IMR-90 (cell line): ENCODE measurements around the gene CHST6. TPM values are rescaled to one million over a fixed set of nuclear protein-coding genes. Genes with fewer than 3 reads are reported as not detected.

Experiments
- ATAC-seq: fragments of 200-7000 bp; cut with Tn5 transposase; 2 replicates; pipeline ENCODE4 v1.9.1; 2020; ENCODE audit warnings: low read depth, mild to moderate bottlenecking, moderate library complexity
- BruUV-seq: library from RNA; stranded (reverse); fragments of 400-500 nt; replicated peaks from 2 replicates; lab custom pipeline; 2021; lab: Mats Ljungman, UMichigan
- CTCF ChIA-PET: fragments of 300-600 bp; formaldehyde crosslinking; extraction: SDS; loops from one replicate; lab custom pipeline; 2021; ENCODE audit warnings: antibody characterized with exemption; lab: Yijun Ruan, JAX
- POLR2A ChIA-PET: fragments of 300-600 bp; sonication (Branson Sonifier 250); formaldehyde crosslinking; loops from one replicate; lab custom pipeline; 2022; ENCODE audit warnings: antibody characterized with exemption; ENCODE audit not compliant: unreplicated experiment; lab: Charles Lee
- DNase-seq: peaks from one replicate; pipeline ENCODE4 v3.0.0; 2013
- H2AFZ ChIP-seq: replicated peaks from 2 replicates; pipeline ENCODE3; 2013; ENCODE audit warnings: low read length, mild to moderate bottlenecking; ENCODE audit not compliant: poor library complexity
- H2AK5ac ChIP-seq: 2 replicates; pipeline ENCODE4 v1.6.1; 2013; ENCODE audit warnings: low read depth, low read length, inconsistent platforms
- H2AK9ac ChIP-seq: replicated peaks from 2 replicates; pipeline ENCODE3; 2013; ENCODE audit warnings: mild to moderate bottlenecking, low read depth, low read length, moderate library complexity; ENCODE audit not compliant: poor library complexity
- H2BK120ac ChIP-seq: 2 replicates; pipeline ENCODE4 v1.6.1; 2013; ENCODE audit warnings: low read depth, low read length, inconsistent platforms
- H2BK15ac ChIP-seq: 3 replicates; pipeline ENCODE4 v1.6.1; 2013; ENCODE audit warnings: low read depth, low read length, inconsistent platforms
- H2BK20ac ChIP-seq: 2 replicates; pipeline ENCODE4 v1.6.1; 2013; ENCODE audit warnings: low read depth, mild to moderate bottlenecking, inconsistent platforms, low read length, moderate library complexity
- H2BK5ac ChIP-seq: 2 replicates; pipeline ENCODE4 v1.6.1; 2013; ENCODE audit warnings: mild to moderate bottlenecking, low read depth, low read length, inconsistent platforms; ENCODE audit not compliant: poor library complexity, severe bottlenecking
- H3K14ac ChIP-seq: replicated peaks from 2 replicates; pipeline ENCODE4 v1.6.1; 2013; ENCODE audit warnings: low read depth, low read length, inconsistent platforms
- H3K18ac ChIP-seq: 2 replicates; pipeline ENCODE4 v1.6.1; 2013; ENCODE audit warnings: low read depth, low read length, control low read depth
- H3K23ac ChIP-seq: 2 replicates; pipeline ENCODE4 v1.6.1; 2013; ENCODE audit warnings: low read depth, low read length, inconsistent platforms
- H3K27ac ChIP-seq: 2 replicates; pipeline ENCODE4 v1.5.1; 2013; ENCODE audit warnings: mild to moderate bottlenecking, control low read depth, low read length; ENCODE audit not compliant: insufficient read depth
- H3K27me3 ChIP-seq: 2 replicates; pipeline ENCODE4 v1.6.1; 2013; ENCODE audit warnings: low read length; ENCODE audit not compliant: control insufficient read depth, insufficient read depth
- H3K36me3 ChIP-seq: 2 replicates; pipeline ENCODE4 v1.6.1; 2013; ENCODE audit warnings: low read length, mixed read lengths; ENCODE audit not compliant: control insufficient read depth, insufficient read depth
- H3K4ac ChIP-seq: 2 replicates; pipeline ENCODE4 v1.6.1; 2013; ENCODE audit warnings: low read depth, low read length, inconsistent platforms
- H3K4me1 ChIP-seq: 2 replicates; pipeline ENCODE4 v1.6.1; 2013; ENCODE audit warnings: low read length, mixed read lengths; ENCODE audit not compliant: control insufficient read depth, insufficient read depth
- H3K4me2 ChIP-seq: 2 replicates; pipeline ENCODE4 v1.6.1; 2013; ENCODE audit warnings: low read depth, mild to moderate bottlenecking, control low read depth, low read length, moderate library complexity
- H3K4me3 ChIP-seq: 2 replicates; pipeline ENCODE4 v1.5.1; 2013; ENCODE audit warnings: low read depth, mild to moderate bottlenecking, control low read depth, low read length, moderate library complexity; ENCODE audit not compliant: insufficient read depth
- H3K56ac ChIP-seq: 2 replicates; pipeline ENCODE4 v1.6.1; 2013; ENCODE audit warnings: low read length, inconsistent platforms; ENCODE audit not compliant: insufficient read depth; ENCODE audit errors: extremely low read depth
- H3K79me1 ChIP-seq, 2 experiments: 2 replicates each; pipeline ENCODE4 v1.6.1; 2013; ENCODE audit warnings: low read length in 2 of 2, inconsistent platforms in 1 of 2, low read depth in 1 of 2
- H3K9ac ChIP-seq: 2 replicates; pipeline ENCODE4 v1.6.1; 2013; ENCODE audit warnings: low read depth, low read length, control low read depth
- H3K9me1 ChIP-seq: 2 replicates; pipeline ENCODE4 v1.6.1; 2013; ENCODE audit warnings: low read length, inconsistent platforms; ENCODE audit not compliant: insufficient read depth
- H3K9me3 ChIP-seq: 2 replicates; pipeline ENCODE4 v1.6.1; 2013; ENCODE audit warnings: low read length; ENCODE audit not compliant: control insufficient read depth, insufficient read depth
- H4K20me1 ChIP-seq: 2 replicates; pipeline ENCODE4 v1.6.1; 2013; ENCODE audit warnings: low read length, inconsistent platforms; ENCODE audit not compliant: insufficient read depth
- H4K5ac ChIP-seq: 2 replicates; pipeline ENCODE4 v1.6.1; 2013; ENCODE audit warnings: mild to moderate bottlenecking, low read depth, low read length, control low read depth
- H4K8ac ChIP-seq, 2 experiments: 2 replicates each; pipeline ENCODE4 v1.6.1; 2013; ENCODE audit warnings: low read depth in 2 of 2, low read length in 2 of 2, control low read depth in 1 of 2, inconsistent platforms in 1 of 2
- H4K91ac ChIP-seq: 2 replicates; pipeline ENCODE4 v1.6.1; 2013; ENCODE audit warnings: low read depth, low read length, inconsistent platforms; ENCODE audit not compliant: insufficient read depth
- BHLHE40 ChIP-seq: fragments of 150-350 bp; IDR thresholded peaks from 2 replicates; pipeline ENCODE4 v1.6.1; 2016; ENCODE audit warnings: mild to moderate bottlenecking, low read depth, low read length
- CHD1 ChIP-seq: IDR thresholded peaks from 2 replicates; pipeline ENCODE4 v1.6.1; 2012; ENCODE audit warnings: low read depth, low read length, improper control_type of control experiment
- FOS ChIP-seq: fragments of 150-350 bp; IDR thresholded peaks from 2 replicates; pipeline ENCODE4 v1.6.1; 2016; ENCODE audit warnings: low read depth, low read length
- MAFK ChIP-seq: IDR thresholded peaks from 2 replicates; pipeline ENCODE4 v1.6.1; 2012; ENCODE audit warnings: low read depth, low read length, improper control_type of control experiment
- MAZ ChIP-seq: IDR thresholded peaks from 2 replicates; pipeline ENCODE4 v1.6.1; 2012; ENCODE audit warnings: low read depth, mild to moderate bottlenecking, low read length, improper control_type of control experiment, moderate library complexity, borderline replicate concordance
- NFE2L2 ChIP-seq: fragments of 150-350 bp; IDR thresholded peaks from 2 replicates; pipeline ENCODE4 v1.6.1; 2016; ENCODE audit warnings: low read depth, mild to moderate bottlenecking, low read length
- RCOR1 ChIP-seq: IDR thresholded peaks from 2 replicates; pipeline ENCODE4 v1.6.1; 2012; ENCODE audit warnings: mild to moderate bottlenecking, low read length, improper control_type of control experiment; ENCODE audit not compliant: insufficient replicate concordance
- RFX5 ChIP-seq: IDR thresholded peaks from 2 replicates; pipeline ENCODE4 v1.8.0; 2012; ENCODE audit warnings: low read depth, mild to moderate bottlenecking, low read length, moderate library complexity
- SMC3 ChIP-seq: fragments of 150-350 bp; IDR thresholded peaks from 2 replicates; pipeline ENCODE4 v1.6.1; 2016; ENCODE audit warnings: low read depth, mild to moderate bottlenecking, antibody characterized with exemption, low read length, moderate library complexity
- WGBS, 2 experiments: methylation state at CpG; one replicate each; pipeline versions ENCODE4 v1.1.5 to v1.1.7; 2013; ENCODE audit warnings: missing lambda C conversion rate in 2 of 2; ENCODE audit not compliant: insufficient read length in 1 of 2; ENCODE audit errors: extremely low coverage in 2 of 2; 5-methylcytosine and 5-hydroxymethylcytosine counted together
- dilution Hi-C: fragments of 300-500 bp; cut with HindIII; formaldehyde crosslinking; loops from one replicate; pipeline ENCODE4 v1.14.3; 2018; ENCODE audit warnings: low sequenced_read_pairs; ENCODE audit not compliant: unreplicated experiment
- in situ Hi-C: fragments of 300-500 bp; cut with MboI; formaldehyde crosslinking; loops from 3 replicates; pipeline ENCODE4 v1.14.3; 2019; ENCODE audit warnings: low sequenced_read_pairs, inconsistent platforms, mixed read lengths
- intact Hi-C: fragments of 100-400 bp; cut with micrococcal nuclease; formaldehyde crosslinking; loops from 2 replicates; pipeline ENCODE4 v1.10.0; 2022
- polyA plus RNA-seq, 3 experiments: library from polyadenylated mRNA; depleted of rRNA; stranded (reverse); fragments of >200 nt; gene quantifications; 2 replicates each; pipeline ENCODE4 v1.2.3, GENCODE V29; 2012; ENCODE audit warnings: low replicate concordance in 1 of 3
- total RNA-seq: library from RNA; depleted of rRNA; stranded (reverse); fragments of >200 nt; gene quantifications from 2 replicates; pipeline ENCODE4 v1.2.3, GENCODE V29; 2012
- TF ChIP-seq, protein P1 (sequence below): conservative IDR thresholded peaks from 2 replicates; pipeline ENCODE4 v1.5.1; 2012; ENCODE audit warnings: mild to moderate bottlenecking, low read depth, low read length, improper control_type of control experiment
- TF ChIP-seq, protein P2 (sequence below): fragments of 150-350 bp; IDR thresholded peaks from 2 replicates; pipeline ENCODE4 v1.6.1; 2017; ENCODE audit warnings: mild to moderate bottlenecking, antibody characterized with exemption, low read length, low read depth

The CHST6 gene
- total and polyA plus RNA-seq, 2 of the 4 experiments (the other 2 are of a cell fraction), result under 0.01 to 0.12 TPM

DNA sequence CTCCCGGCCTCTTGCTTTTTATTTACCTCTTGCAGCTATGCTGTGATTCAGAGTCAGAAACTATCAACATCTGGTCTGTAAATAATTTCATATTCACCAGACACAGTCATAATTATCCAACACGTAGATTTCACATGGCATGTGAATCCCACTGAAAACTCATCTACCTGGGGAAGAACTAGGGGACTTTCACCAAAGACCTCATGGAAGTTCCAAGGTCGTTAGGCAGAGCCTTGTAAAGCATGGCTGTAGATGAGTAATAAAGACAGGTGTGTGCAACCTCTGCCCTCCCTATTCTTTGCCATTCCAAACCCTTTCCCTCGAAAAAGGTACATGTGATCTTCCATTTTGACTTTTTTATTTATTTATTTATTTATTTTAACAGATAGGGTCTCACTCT, 42.5 kb upstream of the CHST6 start:
- Histone ChIP-seq H4K5ac (no peak overlapping the region), H3K4me1 (no peaks in the 10 kb centered on the region), H3K18ac (no peak overlapping the region), H3K4ac (no peak overlapping the region), H3K56ac (no peak overlapping the region), H2AFZ (no peak overlapping the region), H2BK20ac (no peak overlapping the region), H3K23ac (no peak overlapping the region), H2AK5ac (no peak overlapping the region), H3K4me3 (no peak overlapping the region), H3K27ac (no peak overlapping the region), H4K20me1 (no peaks in the 10 kb centered on the region), H2AK9ac (no peak overlapping the region), H3K79me1 (no peaks in the 10 kb centered on the region), H3K9me1 (no peaks in the 10 kb centered on the region), H3K4me2 (no peak overlapping the region), H4K8ac (no peak overlapping the region), H3K14ac (no peak overlapping the region), H3K27me3 (peaks cover 4% of the 10 kb centered on the region; the same call in 1 of the 2 replicates), H3K9me3 (no peaks in the 10 kb centered on the region), H3K9ac (no peak overlapping the region), H2BK5ac (no peak overlapping the region), H2BK15ac (no peak overlapping the region), H4K91ac (no peak overlapping the region), H2BK120ac (no peak overlapping the region), H3K36me3 (no peaks in the 10 kb centered on the region)
- BruUV-seq, result no TSS peak
- DNase-seq (no peak), ATAC-seq (no peak)
- in situ Hi-C loops (no loop called here), dilution Hi-C loops (no loop called here), intact Hi-C loops (no loop called here)
- no CpG with 5 or more reads among the region's 4 CpGs for WGBS, 2 experiments
- ChIA-PET CTCF (no interaction called here), POLR2A (no interaction called here)
- TF ChIP-seq RCOR1, result no peak
- no peak for TF ChIP-seq FOS
- TF ChIP-seq RFX5, result no peak
- TF ChIP-seq, protein P1, sequence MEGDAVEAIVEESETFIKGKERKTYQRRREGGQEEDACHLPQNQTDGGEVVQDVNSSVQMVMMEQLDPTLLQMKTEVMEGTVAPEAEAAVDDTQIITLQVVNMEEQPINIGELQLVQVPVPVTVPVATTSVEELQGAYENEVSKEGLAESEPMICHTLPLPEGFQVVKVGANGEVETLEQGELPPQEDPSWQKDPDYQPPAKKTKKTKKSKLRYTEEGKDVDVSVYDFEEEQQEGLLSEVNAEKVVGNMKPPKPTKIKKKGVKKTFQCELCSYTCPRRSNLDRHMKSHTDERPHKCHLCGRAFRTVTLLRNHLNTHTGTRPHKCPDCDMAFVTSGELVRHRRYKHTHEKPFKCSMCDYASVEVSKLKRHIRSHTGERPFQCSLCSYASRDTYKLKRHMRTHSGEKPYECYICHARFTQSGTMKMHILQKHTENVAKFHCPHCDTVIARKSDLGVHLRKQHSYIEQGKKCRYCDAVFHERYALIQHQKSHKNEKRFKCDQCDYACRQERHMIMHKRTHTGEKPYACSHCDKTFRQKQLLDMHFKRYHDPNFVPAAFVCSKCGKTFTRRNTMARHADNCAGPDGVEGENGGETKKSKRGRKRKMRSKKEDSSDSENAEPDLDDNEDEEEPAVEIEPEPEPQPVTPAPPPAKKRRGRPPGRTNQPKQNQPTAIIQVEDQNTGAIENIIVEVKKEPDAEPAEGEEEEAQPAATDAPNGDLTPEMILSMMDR, result no peak
- TF ChIP-seq NFE2L2, result no peak
- TF ChIP-seq, protein P2, sequence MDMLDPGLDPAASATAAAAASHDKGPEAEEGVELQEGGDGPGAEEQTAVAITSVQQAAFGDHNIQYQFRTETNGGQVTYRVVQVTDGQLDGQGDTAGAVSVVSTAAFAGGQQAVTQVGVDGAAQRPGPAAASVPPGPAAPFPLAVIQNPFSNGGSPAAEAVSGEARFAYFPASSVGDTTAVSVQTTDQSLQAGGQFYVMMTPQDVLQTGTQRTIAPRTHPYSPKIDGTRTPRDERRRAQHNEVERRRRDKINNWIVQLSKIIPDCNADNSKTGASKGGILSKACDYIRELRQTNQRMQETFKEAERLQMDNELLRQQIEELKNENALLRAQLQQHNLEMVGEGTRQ, result no peak
- TF ChIP-seq MAZ, result no peak
- TF ChIP-seq BHLHE40, result no peak
- no peak for TF ChIP-seq SMC3
- TF ChIP-seq MAFK, result no peak
- TF ChIP-seq CHD1, result no peak
